MM.1S (cell line): ENCODE data around the gene GNAL.
"Not testable (repeated sequence)": the region's sequence is repeated elsewhere in the genome, so short reads cannot be mapped to it uniquely, and the experiment has no call there.

Source experiments
- DNase-seq: peaks from one replicate; pipeline ENCODE4 v3.0.0-alpha.2; 2015
- H2AFZ ChIP-seq: fragments of 300-600 bp; sonication (generic); 2 replicates; pipeline ENCODE4 v1.6.0; 2016; ENCODE audit warnings: antibody characterized with exemption, low read length
- H3F3A ChIP-seq: fragments of 300-600 bp; sonication (generic); 2 replicates; pipeline ENCODE4 v1.6.1; 2016; ENCODE audit warnings: mild to moderate bottlenecking, antibody characterized with exemption, low read length, moderate library complexity, mixed read lengths; ENCODE audit not compliant: insufficient read depth
- H3K27ac ChIP-seq: fragments of 300-600 bp; sonication (generic); 2 replicates; pipeline ENCODE4 v1.5.1; 2016; ENCODE audit warnings: mild to moderate bottlenecking, low read length
- H3K27me3 ChIP-seq: fragments of 300-600 bp; sonication (generic); replicated peaks from 2 replicates; pipeline ENCODE4 v1.6.0; 2016; ENCODE audit warnings: low read length; ENCODE audit not compliant: insufficient read depth
- H3K36me3 ChIP-seq: fragments of 300-600 bp; sonication (generic); replicated peaks from 2 replicates; pipeline ENCODE4 v1.6.1; 2016; ENCODE audit warnings: mild to moderate bottlenecking, low read length, mixed read lengths; ENCODE audit not compliant: insufficient read depth
- H3K4me1 ChIP-seq: fragments of 300-600 bp; sonication (generic); 2 replicates; pipeline ENCODE4 v1.6.1; 2016; ENCODE audit warnings: low read length, mixed read lengths
- H3K4me2 ChIP-seq: fragments of 300-600 bp; sonication (generic); 2 replicates; pipeline ENCODE4 v1.6.0; 2016; ENCODE audit warnings: low read depth, low read length
- H3K4me3 ChIP-seq: fragments of 300-600 bp; sonication (generic); 2 replicates; pipeline ENCODE4 v1.5.1; 2016; ENCODE audit warnings: low read length, mixed read lengths
- H3K79me2 ChIP-seq: fragments of 300-600 bp; sonication (generic); 2 replicates; pipeline ENCODE4 v1.6.1; 2016; ENCODE audit warnings: mixed run types, low read length, mixed read lengths
- H3K9ac ChIP-seq: fragments of 300-600 bp; sonication (generic); 2 replicates; pipeline ENCODE4 v1.6.1; 2016; ENCODE audit warnings: low read length, mixed read lengths
- H3K9me2 ChIP-seq: fragments of 300-600 bp; sonication (generic); replicated peaks from 2 replicates; pipeline ENCODE4 v1.6.1; 2016; ENCODE audit warnings: mild to moderate bottlenecking, low read length, mixed read lengths; ENCODE audit not compliant: insufficient read depth
- H3K9me3 ChIP-seq: fragments of 300-600 bp; sonication (generic); replicated peaks from 2 replicates; pipeline ENCODE4 v1.6.1; 2016; ENCODE audit warnings: mild to moderate bottlenecking, low read length, mixed read lengths; ENCODE audit not compliant: insufficient read depth
- H4K20me1 ChIP-seq: fragments of 300-600 bp; sonication (generic); 2 replicates; pipeline ENCODE4 v1.6.1; 2016; ENCODE audit warnings: mild to moderate bottlenecking, low read length, moderate library complexity, mixed read lengths; ENCODE audit not compliant: insufficient read depth
- EZH2 ChIP-seq: fragments of 300-600 bp; sonication (generic); optimal IDR thresholded peaks from 2 replicates; pipeline ENCODE3; 2017; ENCODE audit warnings: low read depth, mild to moderate bottlenecking, antibody characterized with exemption, low read length, mixed read lengths
- EZH2phosphoT487 ChIP-seq: fragments of 300-600 bp; sonication (generic); IDR thresholded peaks from 2 replicates; pipeline ENCODE4 v1.6.1; 2018; ENCODE audit warnings: antibody characterized with exemption, low read length
- TF ChIP-seq, protein P1 (sequence below): fragments of 300-600 bp; sonication (generic); IDR thresholded peaks from 2 replicates; pipeline ENCODE4 v1.5.1; 2016; ENCODE audit warnings: antibody characterized with exemption, low read length, mixed read lengths

GNAL gene

GRCh38 chr18:11678211-11678610, 10.9 kb upstream of the GNAL start:
- TF ChIP-seq, protein P1, sequence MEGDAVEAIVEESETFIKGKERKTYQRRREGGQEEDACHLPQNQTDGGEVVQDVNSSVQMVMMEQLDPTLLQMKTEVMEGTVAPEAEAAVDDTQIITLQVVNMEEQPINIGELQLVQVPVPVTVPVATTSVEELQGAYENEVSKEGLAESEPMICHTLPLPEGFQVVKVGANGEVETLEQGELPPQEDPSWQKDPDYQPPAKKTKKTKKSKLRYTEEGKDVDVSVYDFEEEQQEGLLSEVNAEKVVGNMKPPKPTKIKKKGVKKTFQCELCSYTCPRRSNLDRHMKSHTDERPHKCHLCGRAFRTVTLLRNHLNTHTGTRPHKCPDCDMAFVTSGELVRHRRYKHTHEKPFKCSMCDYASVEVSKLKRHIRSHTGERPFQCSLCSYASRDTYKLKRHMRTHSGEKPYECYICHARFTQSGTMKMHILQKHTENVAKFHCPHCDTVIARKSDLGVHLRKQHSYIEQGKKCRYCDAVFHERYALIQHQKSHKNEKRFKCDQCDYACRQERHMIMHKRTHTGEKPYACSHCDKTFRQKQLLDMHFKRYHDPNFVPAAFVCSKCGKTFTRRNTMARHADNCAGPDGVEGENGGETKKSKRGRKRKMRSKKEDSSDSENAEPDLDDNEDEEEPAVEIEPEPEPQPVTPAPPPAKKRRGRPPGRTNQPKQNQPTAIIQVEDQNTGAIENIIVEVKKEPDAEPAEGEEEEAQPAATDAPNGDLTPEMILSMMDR, result no peak
- no peak for TF ChIP-seq EZH2phosphoT487
- no peak for TF ChIP-seq EZH2
- Histone ChIP-seq H3K4me2 (no peak overlapping the region), H3F3A (no peaks in the 10 kb centered on the region), H3K4me1 (no peaks in the 10 kb centered on the region), H3K4me3 (no peak overlapping the region), H3K9me3 (no peaks in the 10 kb centered on the region), H3K27ac (no peak overlapping the region), H3K27me3 (no peaks in the 10 kb centered on the region), H3K9me2 (no peaks in the 10 kb centered on the region), H2AFZ (no peak overlapping the region), H4K20me1 (no peaks in the 10 kb centered on the region), H3K36me3 (no peaks in the 10 kb centered on the region), H3K79me2 (no peaks in the 10 kb centered on the region), H3K9ac (no peak overlapping the region)
- no peak for DNase-seq

- Histone ChIP-seq H3K27me3 (0 out of 2 replicates have a peak, but pooled peaks cover 2% of the 10 kb centered on the region), H3K4me3 (peak overlapping the region; percentile 82), H3K27ac (no peak overlapping the region), H3F3A (no peaks in the 10 kb centered on the region), H3K4me2 (peak overlapping the region; percentile 91), H2AFZ (peak overlapping the region; percentile 49; the same call in 1 of the 2 replicates), H4K20me1 (no peaks in the 10 kb centered on the region), H3K9ac (no peak overlapping the region), H3K4me1 (peaks cover 4% of the 10 kb centered on the region; the same call in 1 of the 2 replicates), H3K9me2 (no peaks in the 10 kb centered on the region), H3K9me3 (no peaks in the 10 kb centered on the region), H3K79me2 (no peaks in the 10 kb centered on the region), H3K36me3 (no peaks in the 10 kb centered on the region)
- TF ChIP-seq EZH2 (no peak), EZH2phosphoT487 (no peak)
- TF ChIP-seq, protein P1, result no peak
- peak; percentile 48 for DNase-seq
Measured at GRCh38 chr18:11689669-11690565, 853 bp downstream of the GNAL start.

DNA sequence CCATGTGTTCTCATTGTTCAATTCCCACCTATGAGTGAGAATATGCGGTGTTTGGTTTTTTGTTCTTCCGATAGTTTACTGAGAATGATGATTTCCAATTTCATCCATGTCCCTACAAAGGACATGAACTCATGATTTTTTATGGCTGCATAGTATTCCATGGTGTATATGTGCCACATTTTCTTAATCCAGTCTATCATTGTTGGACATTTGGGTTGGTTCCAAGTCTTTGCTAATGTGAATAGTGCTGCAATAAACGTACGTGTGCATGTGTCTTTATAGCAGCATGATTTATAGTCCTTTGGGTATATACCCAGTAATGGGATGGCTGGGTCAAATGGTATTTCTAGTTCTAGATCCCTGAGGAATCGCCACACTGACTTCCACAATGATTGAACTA, 1.6 kb downstream of the GNAL start:
- not testable (repeated sequence) for H3F3A ChIP-seq, H3K4me3 ChIP-seq, H3K4me1 ChIP-seq, H3K4me2 ChIP-seq, H3K9me3 ChIP-seq, H4K20me1 ChIP-seq, H3K27ac ChIP-seq, H3K27me3 ChIP-seq, DNase-seq, H3K79me2 ChIP-seq, H3K36me3 ChIP-seq, H3K9ac ChIP-seq, H3K9me2 ChIP-seq, H2AFZ ChIP-seq

GRCh38 chr18:11695736-11696135, 6.7 kb downstream of the GNAL start:
- Histone ChIP-seq H4K20me1 (no peaks in the 10 kb centered on the region), H3F3A (no peaks in the 10 kb centered on the region), H3K9ac (no peak overlapping the region), H3K4me1 (no peaks in the 10 kb centered on the region), H3K9me3 (no peaks in the 10 kb centered on the region), H3K4me2 (no peak overlapping the region), H3K79me2 (no peaks in the 10 kb centered on the region), H3K4me3 (no peak overlapping the region), H3K27me3 (no peaks in the 10 kb centered on the region), H3K27ac (no peak overlapping the region), H3K9me2 (no peaks in the 10 kb centered on the region), H3K36me3 (no peaks in the 10 kb centered on the region), H2AFZ (no peak overlapping the region)
- no peak for DNase-seq
- TF ChIP-seq EZH2phosphoT487 (no peak), EZH2 (no peak)
- TF ChIP-seq, protein P1, result no peak
